ENCODE data around the gene ECM2. TPM values are rescaled to one million over a fixed set of nuclear protein-coding genes. Genes with fewer than 3 reads are reported as not detected.

Gene ECM2
- total and polyA plus RNA-seq, 3 donors from 2014 or later = 16.7 to 26.9 (median 16.8) TPM

GRCh38 chr9:92500725-92501124, 35.1 kb downstream of the ECM2 start:
- Histone ChIP-seq H3K27ac (no peak overlapping the region), H3K27me3 (no peaks in the 10 kb centered on the region), H3K36me3 (ENCODE audit: low read depth, missing control alignments) (no peaks in the 10 kb centered on the region), H3K9me3 (no peaks in the 10 kb centered on the region), H3K4me1 (peaks cover 6% of the 10 kb centered on the region), H3K4me3 (no peak overlapping the region)
- no peak for DNase-seq
- intact Hi-C loops (cut with DNase I; ENCODE audit: low total_unique reads) = no loop called here
- TF ChIP-seq CTCF (IDR thresholded peaks at IDR 0.05) (no peak), POLR2A (IDR thresholded peaks at IDR 0.05) (no peak)
- 95 to 96% methylated on average over 5 of the region's 5 CpGs for WGBS, 2 donors

- H3K4me1 ChIP-seq = no peaks in the 10 kb centered on the region
- intact Hi-C loops (cut with DNase I; ENCODE audit: low total_unique reads) = no loop called here
- WGBS, 2 donors = 62 to 75% methylated on average over 2 of the region's 2 CpGs
- TF ChIP-seq POLR2A (IDR thresholded peaks at IDR 0.05) (no peak), CTCF (IDR thresholded peaks at IDR 0.05) (no peak)
- no peak overlapping the region for H3K4me3 ChIP-seq
- H3K9me3 ChIP-seq = no peaks in the 10 kb centered on the region
- no peak for DNase-seq
- H3K27me3 ChIP-seq = no peaks in the 10 kb centered on the region
- H3K27ac ChIP-seq = no peak overlapping the region
- H3K36me3 ChIP-seq (ENCODE audit: low read depth, missing control alignments) = no peaks in the 10 kb centered on the region
Observed at GRCh38 chr9:92499701-92500100, 36.1 kb downstream of the ECM2 start.

- 83 to 87% methylated on average over 5 of the region's 5 CpGs for WGBS, 2 donors
- no peak for DNase-seq
- no peak overlapping the region for H3K4me3 ChIP-seq
- H3K27ac ChIP-seq = no peak overlapping the region
- H3K4me1 ChIP-seq = no peaks in the 10 kb centered on the region
- intact Hi-C loops (cut with DNase I; ENCODE audit: low total_unique reads) = no loop called here
- H3K36me3 ChIP-seq (ENCODE audit: low read depth, missing control alignments) = no peaks in the 10 kb centered on the region
- no peaks in the 10 kb centered on the region for H3K9me3 ChIP-seq
- H3K27me3 ChIP-seq = no peaks in the 10 kb centered on the region
- no peak for TF ChIP-seq POLR2A (IDR thresholded peaks at IDR 0.05)
- no peak for TF ChIP-seq CTCF (IDR thresholded peaks at IDR 0.05)
Observed at GRCh38 chr9:92496396-92497176, 39.2 kb downstream of the ECM2 start.

- H3K27ac ChIP-seq = no peak overlapping the region
- no peaks in the 10 kb centered on the region for H3K4me1 ChIP-seq
- no peaks in the 10 kb centered on the region for H3K36me3 ChIP-seq (ENCODE audit: low read depth, missing control alignments)
- H3K27me3 ChIP-seq = no peaks in the 10 kb centered on the region
- DNase-seq = no peak
- intact Hi-C loops (cut with DNase I; ENCODE audit: low total_unique reads) = no loop called here
- 93 to 98% methylated on average over 2 of the region's 2 CpGs for WGBS, 2 donors
- no peak overlapping the region for H3K4me3 ChIP-seq
- no peaks in the 10 kb centered on the region for H3K9me3 ChIP-seq
- TF ChIP-seq CTCF (IDR thresholded peaks at IDR 0.05) (no peak), POLR2A (IDR thresholded peaks at IDR 0.05) (no peak)
Observed at GRCh38 chr9:92494856-92495255, 40.9 kb downstream of the ECM2 start.

All from testis (tissue), 3 donors.